ENCODE results near the gene CRY2.
"Not testable (repeated sequence)": the region's sequence is repeated elsewhere in the genome, so short reads cannot be mapped to it uniquely, and the experiment has no call there.

Gene CRY2

GRCh38 chr11:45818961-45819605 is 28.2 kb upstream of the CRY2 start:
- H3K9me3 ChIP-seq (ENCODE audit: control insufficient read depth, low read length), result no peaks in the 10 kb centered on the region
- H3K27me3 ChIP-seq (ENCODE audit: control insufficient read depth, insufficient read depth, low read length), result no peaks in the 10 kb centered on the region
- H3K9ac ChIP-seq (ENCODE audit: low read length), result no peak overlapping the region
- H3K36me3 ChIP-seq (ENCODE audit: control insufficient read depth, insufficient read depth, low read length), result no peaks in the 10 kb centered on the region
- H3K4me3 ChIP-seq (ENCODE audit: low read length), result no peak overlapping the region
- no peaks in the 10 kb centered on the region for H3K4me1 ChIP-seq (ENCODE audit: control insufficient read depth, insufficient read depth, low read length)

DNA sequence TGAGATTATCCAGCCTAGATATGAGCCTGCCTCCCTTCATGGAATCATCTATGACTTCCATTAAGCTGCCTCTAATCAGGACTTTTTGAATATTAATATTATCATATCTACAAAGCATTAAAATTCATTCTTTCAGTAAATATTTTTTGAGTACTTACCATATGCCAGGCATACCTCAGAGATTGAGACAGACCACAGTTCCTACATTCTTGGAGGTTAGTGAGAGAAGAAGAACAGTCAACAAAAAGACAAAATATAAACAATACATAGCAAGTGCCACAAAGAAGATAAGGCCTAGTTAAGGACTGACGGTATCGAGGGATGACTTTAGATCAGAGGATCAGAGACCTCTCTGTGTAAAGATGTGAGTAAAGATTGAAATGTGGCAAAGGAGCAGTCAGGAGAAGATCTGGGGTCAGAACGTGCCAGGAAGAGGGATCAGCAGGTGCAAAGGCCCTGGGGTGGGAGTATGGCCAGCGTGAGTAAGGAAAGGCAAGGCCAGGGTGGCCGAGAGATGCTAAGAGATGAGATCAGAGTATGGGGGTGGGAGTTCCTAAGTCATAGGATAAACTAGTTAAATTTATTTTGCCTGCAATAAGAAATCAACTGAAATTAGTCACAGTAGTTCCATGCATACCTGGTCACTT is 26.9 kb upstream of the CRY2 start:
- Histone ChIP-seq H3K4me1 (ENCODE audit: control insufficient read depth, insufficient read depth, low read length) (no peaks in the 10 kb centered on the region), H3K36me3 (ENCODE audit: control insufficient read depth, insufficient read depth, low read length) (no peaks in the 10 kb centered on the region)

DNA sequence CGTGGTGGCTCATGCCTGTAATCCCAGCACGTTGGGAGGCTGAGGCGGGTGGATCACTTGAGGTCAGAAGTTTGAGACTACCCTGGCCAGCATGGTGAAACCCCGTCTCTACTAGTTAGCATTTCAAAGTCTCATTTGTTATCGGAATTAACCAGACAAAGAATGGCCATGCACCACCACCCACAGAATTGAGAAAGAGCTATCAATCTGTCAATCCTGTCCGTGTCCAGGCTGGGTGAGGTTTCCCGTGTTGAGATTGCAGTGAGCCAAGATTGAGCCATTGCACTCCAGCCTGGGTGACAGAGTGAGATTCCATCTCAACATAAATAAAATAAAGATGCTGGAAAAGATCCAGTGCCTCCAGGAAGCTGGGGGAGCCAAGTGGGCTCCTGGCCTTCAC is 20.8 kb upstream of the CRY2 start:
- not testable (repeated sequence) for H3K4me3 ChIP-seq (ENCODE audit: low read length); H3K9ac ChIP-seq (ENCODE audit: low read length); H3K9me3 ChIP-seq (ENCODE audit: control insufficient read depth, low read length); H3K4me1 ChIP-seq (ENCODE audit: control insufficient read depth, insufficient read depth, low read length); H3K36me3 ChIP-seq (ENCODE audit: control insufficient read depth, insufficient read depth, low read length); H3K27me3 ChIP-seq (ENCODE audit: control insufficient read depth, insufficient read depth, low read length)

More for the DNA sequence above, 26.9 kb upstream of the CRY2 start:
- Histone ChIP-seq H3K9me3 (ENCODE audit: control insufficient read depth, low read length) (no peaks in the 10 kb centered on the region), H3K4me3 (ENCODE audit: low read length) (no peak overlapping the region), H3K27me3 (ENCODE audit: control insufficient read depth, insufficient read depth, low read length) (no peaks in the 10 kb centered on the region), H3K9ac (ENCODE audit: low read length) (no peak overlapping the region)

DNA sequence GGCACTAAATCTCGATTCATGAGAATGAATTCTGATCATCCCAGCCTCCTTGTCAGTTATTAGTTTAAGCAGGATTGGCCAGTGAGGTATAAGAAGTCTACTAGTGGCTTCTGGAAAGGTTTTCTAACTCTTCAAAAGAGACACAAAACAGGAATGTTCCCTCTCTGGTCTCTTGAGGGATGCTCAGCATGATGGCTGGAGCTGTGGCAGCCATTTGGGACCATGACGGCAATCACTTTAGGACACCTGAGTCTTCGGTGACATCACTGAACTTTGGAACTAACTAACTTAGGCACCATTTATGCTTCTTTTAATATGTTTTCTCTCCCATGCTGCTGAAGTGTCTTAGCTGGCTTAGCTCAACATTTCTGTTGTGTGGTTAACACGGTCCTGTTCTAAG is 20.2 kb upstream of the CRY2 start:
- H3K4me1 ChIP-seq (ENCODE audit: control insufficient read depth, insufficient read depth, low read length), result no peaks in the 10 kb centered on the region
- peaks cover 8% of the 10 kb centered on the region for H3K27me3 ChIP-seq (ENCODE audit: control insufficient read depth, insufficient read depth, low read length)
- no peak overlapping the region for H3K4me3 ChIP-seq (ENCODE audit: low read length)
- H3K9ac ChIP-seq (ENCODE audit: low read length), result no peak overlapping the region
- H3K9me3 ChIP-seq (ENCODE audit: control insufficient read depth, low read length), result no peaks in the 10 kb centered on the region
- no peaks in the 10 kb centered on the region for H3K36me3 ChIP-seq (ENCODE audit: control insufficient read depth, insufficient read depth, low read length)

GRCh38 chr11:45828996-45829395 is 18.3 kb upstream of the CRY2 start:
- H3K4me3 ChIP-seq (ENCODE audit: low read length), result no peak overlapping the region
- H3K9me3 ChIP-seq (ENCODE audit: control insufficient read depth, low read length), result no peaks in the 10 kb centered on the region
- no peaks in the 10 kb centered on the region for H3K4me1 ChIP-seq (ENCODE audit: control insufficient read depth, insufficient read depth, low read length)
- no peaks in the 10 kb centered on the region for H3K36me3 ChIP-seq (ENCODE audit: control insufficient read depth, insufficient read depth, low read length)
- H3K27me3 ChIP-seq (ENCODE audit: control insufficient read depth, insufficient read depth, low read length), result peaks cover 8% of the 10 kb centered on the region
- no peak overlapping the region for H3K9ac ChIP-seq (ENCODE audit: low read length)

DNA sequence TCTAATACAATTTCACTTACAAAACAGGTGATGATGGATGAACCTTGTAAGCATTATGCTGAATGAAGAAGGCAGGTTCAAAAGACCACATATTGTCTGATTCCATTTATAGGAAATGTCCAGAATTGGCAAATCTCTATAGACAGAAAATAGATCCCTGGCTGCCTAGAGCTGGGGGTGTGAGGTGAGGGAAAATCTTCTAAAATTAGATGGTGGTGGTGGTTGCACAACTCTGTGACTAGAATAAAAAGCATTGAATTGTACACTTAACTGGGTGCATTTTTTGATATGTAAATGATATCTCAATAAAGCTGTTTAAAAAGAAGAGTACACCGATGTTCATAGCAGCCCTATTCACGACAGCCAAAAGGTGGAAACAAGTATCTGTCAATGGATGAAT is 16.7 kb upstream of the CRY2 start:
- H3K27me3 ChIP-seq (ENCODE audit: control insufficient read depth, insufficient read depth, low read length), result peaks cover 8% of the 10 kb centered on the region
- no peak overlapping the region for H3K9ac ChIP-seq (ENCODE audit: low read length)
- no peaks in the 10 kb centered on the region for H3K36me3 ChIP-seq (ENCODE audit: control insufficient read depth, insufficient read depth, low read length)
- no peaks in the 10 kb centered on the region for H3K4me1 ChIP-seq (ENCODE audit: control insufficient read depth, insufficient read depth, low read length)
- no peaks in the 10 kb centered on the region for H3K9me3 ChIP-seq (ENCODE audit: control insufficient read depth, low read length)
- no peak overlapping the region for H3K4me3 ChIP-seq (ENCODE audit: low read length)

DNA sequence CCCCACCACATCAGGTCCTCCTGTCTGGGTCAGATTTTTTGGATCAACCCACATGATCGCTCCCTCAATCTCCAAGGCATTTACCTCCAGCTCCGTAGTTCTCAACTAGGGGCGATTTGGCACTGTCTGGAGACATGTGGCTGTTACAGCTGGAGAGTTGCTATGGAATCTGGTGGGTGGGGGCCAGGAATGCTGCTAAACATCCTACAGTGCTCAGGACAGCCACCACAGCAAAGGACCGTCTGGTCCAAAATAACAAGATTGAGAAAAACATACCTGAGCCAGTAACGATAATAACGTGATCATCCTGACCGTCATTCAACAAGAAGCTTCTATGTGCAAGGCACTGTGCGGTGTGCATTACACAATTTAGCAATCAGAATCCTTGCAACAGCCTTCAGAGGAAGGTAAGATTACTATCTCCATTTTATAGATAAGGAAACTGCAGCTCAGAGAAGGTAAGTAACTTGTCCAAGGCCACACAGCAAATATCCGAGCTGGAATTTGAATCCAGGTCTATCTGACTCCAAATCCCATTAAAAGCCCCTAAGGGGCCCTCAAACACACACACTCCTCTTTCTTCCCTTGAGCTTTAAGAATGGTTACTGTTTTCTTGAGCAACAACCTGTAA is 14.3 kb upstream of the CRY2 start:
- no peaks in the 10 kb centered on the region for H3K4me1 ChIP-seq (ENCODE audit: control insufficient read depth, insufficient read depth, low read length)
- no peaks in the 10 kb centered on the region for H3K36me3 ChIP-seq (ENCODE audit: control insufficient read depth, insufficient read depth, low read length)
- no peak overlapping the region for H3K4me3 ChIP-seq (ENCODE audit: low read length)
- no peaks in the 10 kb centered on the region for H3K27me3 ChIP-seq (ENCODE audit: control insufficient read depth, insufficient read depth, low read length)
- no peak overlapping the region for H3K9ac ChIP-seq (ENCODE audit: low read length)
- H3K9me3 ChIP-seq (ENCODE audit: control insufficient read depth, low read length), result no peaks in the 10 kb centered on the region

GRCh38 chr11:45833761-45834160 is 13.5 kb upstream of the CRY2 start:
- Histone ChIP-seq H3K4me3 (ENCODE audit: low read length) (no peak overlapping the region), H3K9ac (ENCODE audit: low read length) (no peak overlapping the region), H3K27me3 (ENCODE audit: control insufficient read depth, insufficient read depth, low read length) (no peaks in the 10 kb centered on the region), H3K36me3 (ENCODE audit: control insufficient read depth, insufficient read depth, low read length) (no peaks in the 10 kb centered on the region), H3K9me3 (ENCODE audit: control insufficient read depth, low read length) (no peaks in the 10 kb centered on the region), H3K4me1 (ENCODE audit: control insufficient read depth, insufficient read depth, low read length) (no peaks in the 10 kb centered on the region)

- Histone ChIP-seq H3K4me1 (ENCODE audit: control insufficient read depth, insufficient read depth, low read length) (no peaks in the 10 kb centered on the region), H3K36me3 (ENCODE audit: control insufficient read depth, insufficient read depth, low read length) (no peaks in the 10 kb centered on the region), H3K4me3 (ENCODE audit: low read length) (no peak overlapping the region), H3K27me3 (ENCODE audit: control insufficient read depth, insufficient read depth, low read length) (no peaks in the 10 kb centered on the region), H3K9me3 (ENCODE audit: control insufficient read depth, low read length) (no peaks in the 10 kb centered on the region), H3K9ac (ENCODE audit: low read length) (no peak overlapping the region)
Observed at GRCh38 chr11:45834298-45834756, 12.9 kb upstream of the CRY2 start.

GRCh38 chr11:45839204-45839603 is 8.1 kb upstream of the CRY2 start:
- Histone ChIP-seq H3K9me3 (ENCODE audit: control insufficient read depth, low read length) (no peaks in the 10 kb centered on the region), H3K27me3 (ENCODE audit: control insufficient read depth, insufficient read depth, low read length) (no peaks in the 10 kb centered on the region), H3K36me3 (ENCODE audit: control insufficient read depth, insufficient read depth, low read length) (no peaks in the 10 kb centered on the region), H3K4me1 (ENCODE audit: control insufficient read depth, insufficient read depth, low read length) (peaks cover 4% of the 10 kb centered on the region), H3K9ac (ENCODE audit: low read length) (no peak overlapping the region), H3K4me3 (ENCODE audit: low read length) (no peak overlapping the region)

GRCh38 chr11:45840251-45840650 is 7.0 kb upstream of the CRY2 start:
- not testable (repeated sequence) for H3K27me3 ChIP-seq (ENCODE audit: control insufficient read depth, insufficient read depth, low read length); H3K4me3 ChIP-seq (ENCODE audit: low read length); H3K36me3 ChIP-seq (ENCODE audit: control insufficient read depth, insufficient read depth, low read length); H3K9ac ChIP-seq (ENCODE audit: low read length); H3K9me3 ChIP-seq (ENCODE audit: control insufficient read depth, low read length); H3K4me1 ChIP-seq (ENCODE audit: control insufficient read depth, insufficient read depth, low read length)

DNA sequence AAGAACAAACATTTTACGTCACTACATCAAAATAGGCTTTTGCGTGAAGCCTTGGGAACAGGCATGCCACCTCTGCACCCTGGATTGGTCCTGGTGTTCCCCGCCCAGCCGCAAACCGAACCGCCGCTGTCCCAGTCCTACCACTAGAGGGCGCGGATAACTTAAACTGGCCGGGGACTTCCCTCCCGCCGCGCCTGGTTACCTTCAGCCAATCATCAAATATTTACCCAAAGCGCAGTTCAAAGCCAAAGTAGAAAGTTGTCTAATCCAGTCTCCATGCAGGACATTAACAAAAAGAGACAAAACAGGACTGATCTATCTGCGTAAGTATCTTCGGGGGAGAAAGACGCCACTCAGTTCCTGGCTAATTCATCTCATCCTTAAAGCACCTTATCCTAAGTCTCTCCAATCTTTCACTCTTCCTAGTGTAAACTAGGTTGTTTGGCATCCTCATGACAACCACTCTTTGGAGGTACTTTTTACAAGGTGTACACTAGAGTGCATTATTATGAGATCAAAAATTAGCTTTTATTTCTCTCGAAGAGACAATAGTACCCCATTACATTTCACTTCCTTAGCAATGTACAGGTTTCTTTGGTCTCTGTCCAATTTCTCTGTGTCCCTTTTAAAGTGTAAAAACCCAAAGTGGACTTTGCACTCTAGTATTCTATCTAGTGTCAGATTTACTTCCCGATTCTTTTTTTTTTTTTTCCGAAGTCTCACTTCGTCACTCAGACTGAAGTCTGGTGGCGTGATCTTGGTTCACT is 3.9 kb upstream of the CRY2 start:
- Histone ChIP-seq H3K27me3 (ENCODE audit: control insufficient read depth, insufficient read depth, low read length) (no peaks in the 10 kb centered on the region), H3K9ac (ENCODE audit: low read length) (peak overlapping the region; percentile 56), H3K36me3 (ENCODE audit: control insufficient read depth, insufficient read depth, low read length) (no peaks in the 10 kb centered on the region), H3K4me3 (ENCODE audit: low read length) (no peak overlapping the region), H3K4me1 (ENCODE audit: control insufficient read depth, insufficient read depth, low read length) (peaks cover 14% of the 10 kb centered on the region), H3K9me3 (ENCODE audit: control insufficient read depth, low read length) (no peaks in the 10 kb centered on the region)

Measured in mucosa of stomach (tissue), 1 donor.